HepG2 (cell line): Measurements from ENCODE around the gene PPP4R4. TPM values are rescaled to one million over a fixed set of nuclear protein-coding genes. Genes with fewer than 3 reads are reported as not detected.

ENCODE experiments used
- CBX1 ChIP-seq: IDR thresholded peaks from one replicate; pipeline ENCODE4 v1.6.1; 2016; ENCODE audit warnings: antibody characterized with exemption, low read depth
- DNMT1 ChIP-seq: sonication (generic); formaldehyde crosslinking; IDR thresholded peaks from 2 replicates; pipeline ENCODE4 v1.5.1; 2020; ENCODE audit warnings: mild to moderate bottlenecking, missing genetic modification reagents
- IKZF1 ChIP-seq: fragments of 450-650 bp; IDR thresholded peaks from 2 replicates; pipeline ENCODE4 v1.7.1; 2016
- KDM4B ChIP-seq: sonication (generic); formaldehyde crosslinking; IDR thresholded peaks from 2 replicates; pipeline ENCODE4 v1.4.0; 2020; ENCODE audit warnings: missing genetic modification reagents
- MTA1 ChIP-seq: sonication (generic); formaldehyde crosslinking; IDR thresholded peaks from 2 replicates; pipeline ENCODE4 v1.4.0; 2020; ENCODE audit warnings: missing genetic modification reagents, mild to moderate bottlenecking, borderline replicate concordance
- RFX5 ChIP-seq: IDR thresholded peaks from 2 replicates; pipeline ENCODE4 v1.6.1; 2011; ENCODE audit warnings: low read depth, low read length, improper control_type of control experiment
- SALL1 ChIP-seq: sonication (generic); formaldehyde crosslinking; IDR thresholded peaks from 2 replicates; pipeline ENCODE4 v1.8.0; 2022; ENCODE audit warnings: mild to moderate bottlenecking, missing genetic modification reagents
- SALL2 ChIP-seq: sonication (generic); formaldehyde crosslinking; IDR thresholded peaks from 2 replicates; pipeline ENCODE4 v1.8.1; 2023; ENCODE audit warnings: mild to moderate bottlenecking, missing genetic modification reagents, inconsistent platforms
- ZNF138 ChIP-seq: sonication (generic); formaldehyde crosslinking; IDR thresholded peaks from 2 replicates; pipeline ENCODE4 v1.5.0; 2020; ENCODE audit warnings: mild to moderate bottlenecking, low read depth, missing genetic modification reagents
- ZNF326 ChIP-seq: sonication (generic); formaldehyde crosslinking; IDR thresholded peaks from 2 replicates; pipeline ENCODE4 v1.4.0; 2020; ENCODE audit warnings: missing genetic modification reagents, borderline replicate concordance
- ZNF577 ChIP-seq: sonication (generic); formaldehyde crosslinking; IDR thresholded peaks from 2 replicates; pipeline ENCODE4 v1.4.0; 2020; ENCODE audit warnings: mild to moderate bottlenecking, low read depth, missing genetic modification reagents, borderline replicate concordance
- ZNF7 ChIP-seq: IDR thresholded peaks from 2 replicates; pipeline ENCODE4 v1.6.1; 2016; ENCODE audit warnings: missing biosample characterization, missing genetic modification reagents
- ZNF761 ChIP-seq: sonication (generic); formaldehyde crosslinking; conservative IDR thresholded peaks from 2 replicates; pipeline ENCODE4 v1.4.0; 2020; ENCODE audit warnings: mild to moderate bottlenecking, missing genetic modification reagents
- ZNF777 ChIP-seq: sonication (generic); formaldehyde crosslinking; IDR thresholded peaks from 2 replicates; pipeline ENCODE4 v1.4.0; 2020; ENCODE audit warnings: missing genetic modification reagents
- polyA plus RNA-seq, 8 experiments: library from polyadenylated mRNA; depleted of rRNA in 3 of 8; stranded (reverse) in 7 of 8; unstranded in 1 of 8; fragments of >200 nt; fragmentation: Illumina TruSeq in 4 of 8; extraction: Trizol in 4 of 8; gene quantifications; 2 replicates each; pipeline versions ENCODE4 v1.2.1 to v1.2.3, GENCODE V29; 2011 to 2016; ENCODE audit warnings: low read depth in 4 of 8, missing spikeins in 1 of 8, mixed read lengths in 1 of 8; ENCODE audit not compliant: insufficient read depth in 1 of 8
- total RNA-seq, 5 experiments: library from RNA; depleted of rRNA; stranded (reverse); fragments of >200 nt; fragmentation: Illumina TruSeq; extraction: Trizol; gene quantifications; 2 replicates each; pipeline ENCODE4 v1.2.3, GENCODE V29; 2016; ENCODE audit warnings: low read depth in 1 of 5
- TF ChIP-seq, protein P1 (sequence below): sonication (generic); formaldehyde crosslinking; IDR thresholded peaks from 2 replicates; pipeline ENCODE4 v1.4.0; 2020; ENCODE audit warnings: missing genetic modification reagents
- TF ChIP-seq, protein P2 (sequence below): sonication (generic); formaldehyde crosslinking; conservative IDR thresholded peaks from 2 replicates; pipeline ENCODE4 v1.8.1; 2023; ENCODE audit warnings: missing genetic modification reagents
- TF ChIP-seq, protein P3 (sequence below): sonication (generic); formaldehyde crosslinking; IDR thresholded peaks from 2 replicates; pipeline ENCODE4 v1.8.0; 2022; ENCODE audit warnings: mild to moderate bottlenecking, missing genetic modification reagents, moderate library complexity
- TF ChIP-seq, protein P4 (sequence below): sonication (generic); formaldehyde crosslinking; IDR thresholded peaks from 2 replicates; pipeline ENCODE4 v1.4.0; 2020; ENCODE audit warnings: low read depth, mild to moderate bottlenecking, missing genetic modification reagents
- TF ChIP-seq, protein P5 (sequence below): sonication (generic); formaldehyde crosslinking; IDR thresholded peaks from 2 replicates; pipeline ENCODE4 v1.8.0; 2022; ENCODE audit warnings: missing genetic modification reagents, mild to moderate bottlenecking, moderate library complexity, borderline replicate concordance
- TF ChIP-seq, protein P6 (sequence below): IDR thresholded peaks from 2 replicates; pipeline ENCODE4 v1.6.1; 2016; ENCODE audit warnings: mild to moderate bottlenecking

Gene PPP4R4
- total and polyA plus RNA-seq, 2 of the 13 experiments (the other 11 are each of a cell fraction or from before 2014, with no cell fraction given), result 9.5 to 19.8 TPM

DNA sequence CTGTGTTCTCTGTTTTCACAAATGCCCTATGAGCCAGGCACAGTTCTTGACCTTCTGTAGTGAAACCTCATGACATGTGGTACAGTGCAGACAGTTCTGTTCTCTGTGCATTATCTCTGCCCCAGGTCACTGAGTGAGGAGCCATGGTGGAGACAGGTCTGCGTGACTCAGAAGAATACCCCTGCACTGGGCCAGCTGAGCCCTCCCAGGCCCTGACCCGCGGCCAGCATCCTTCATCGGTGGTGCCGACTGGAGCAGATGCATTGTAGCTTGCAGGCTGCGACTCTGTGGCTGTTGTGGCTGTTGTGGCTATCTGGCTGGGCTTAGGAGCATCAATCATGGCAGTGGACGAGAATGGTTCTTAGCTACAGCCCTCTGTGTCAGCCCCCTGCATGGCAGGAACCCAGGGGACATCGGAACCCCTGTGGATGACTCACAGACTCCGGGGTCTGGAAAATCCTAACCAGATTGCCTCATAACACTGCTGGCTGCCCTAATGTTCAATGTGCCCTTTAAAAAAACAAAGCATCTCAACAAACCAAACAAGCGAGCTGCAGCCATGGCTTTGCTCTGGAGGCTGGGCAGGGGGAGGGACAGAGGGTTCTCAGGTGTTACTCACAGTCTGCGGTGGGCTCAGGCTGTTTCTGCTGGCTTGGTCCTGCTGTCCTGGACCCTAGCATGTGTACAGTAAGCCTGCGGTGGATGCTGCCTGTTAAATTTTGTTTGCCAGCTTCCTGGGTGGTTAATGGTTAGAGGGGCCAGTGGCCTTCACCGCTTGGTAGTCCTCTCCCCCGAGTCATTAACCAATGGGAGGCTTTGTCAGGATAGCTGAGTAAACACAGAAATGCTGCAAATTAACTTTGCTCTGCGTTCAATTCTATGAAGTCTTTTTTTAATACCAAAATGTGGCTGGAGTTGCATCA is 148.8 kb downstream of the PPP4R4 start, which contains the start of gene SERPINA6 (continued):
- TF ChIP-seq, protein P1, sequence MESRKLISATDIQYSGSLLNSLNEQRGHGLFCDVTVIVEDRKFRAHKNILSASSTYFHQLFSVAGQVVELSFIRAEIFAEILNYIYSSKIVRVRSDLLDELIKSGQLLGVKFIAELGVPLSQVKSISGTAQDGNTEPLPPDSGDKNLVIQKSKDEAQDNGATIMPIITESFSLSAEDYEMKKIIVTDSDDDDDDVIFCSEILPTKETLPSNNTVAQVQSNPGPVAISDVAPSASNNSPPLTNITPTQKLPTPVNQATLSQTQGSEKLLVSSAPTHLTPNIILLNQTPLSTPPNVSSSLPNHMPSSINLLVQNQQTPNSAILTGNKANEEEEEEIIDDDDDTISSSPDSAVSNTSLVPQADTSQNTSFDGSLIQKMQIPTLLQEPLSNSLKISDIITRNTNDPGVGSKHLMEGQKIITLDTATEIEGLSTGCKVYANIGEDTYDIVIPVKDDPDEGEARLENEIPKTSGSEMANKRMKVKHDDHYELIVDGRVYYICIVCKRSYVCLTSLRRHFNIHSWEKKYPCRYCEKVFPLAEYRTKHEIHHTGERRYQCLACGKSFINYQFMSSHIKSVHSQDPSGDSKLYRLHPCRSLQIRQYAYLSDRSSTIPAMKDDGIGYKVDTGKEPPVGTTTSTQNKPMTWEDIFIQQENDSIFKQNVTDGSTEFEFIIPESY (CRISPR knock-in tag), result no peak
- TF ChIP-seq, protein P2, sequence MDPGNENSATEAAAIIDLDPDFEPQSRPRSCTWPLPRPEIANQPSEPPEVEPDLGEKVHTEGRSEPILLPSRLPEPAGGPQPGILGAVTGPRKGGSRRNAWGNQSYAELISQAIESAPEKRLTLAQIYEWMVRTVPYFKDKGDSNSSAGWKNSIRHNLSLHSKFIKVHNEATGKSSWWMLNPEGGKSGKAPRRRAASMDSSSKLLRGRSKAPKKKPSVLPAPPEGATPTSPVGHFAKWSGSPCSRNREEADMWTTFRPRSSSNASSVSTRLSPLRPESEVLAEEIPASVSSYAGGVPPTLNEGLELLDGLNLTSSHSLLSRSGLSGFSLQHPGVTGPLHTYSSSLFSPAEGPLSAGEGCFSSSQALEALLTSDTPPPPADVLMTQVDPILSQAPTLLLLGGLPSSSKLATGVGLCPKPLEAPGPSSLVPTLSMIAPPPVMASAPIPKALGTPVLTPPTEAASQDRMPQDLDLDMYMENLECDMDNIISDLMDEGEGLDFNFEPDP (CRISPR knock-in tag), result no peak
- TF ChIP-seq, protein P3, sequence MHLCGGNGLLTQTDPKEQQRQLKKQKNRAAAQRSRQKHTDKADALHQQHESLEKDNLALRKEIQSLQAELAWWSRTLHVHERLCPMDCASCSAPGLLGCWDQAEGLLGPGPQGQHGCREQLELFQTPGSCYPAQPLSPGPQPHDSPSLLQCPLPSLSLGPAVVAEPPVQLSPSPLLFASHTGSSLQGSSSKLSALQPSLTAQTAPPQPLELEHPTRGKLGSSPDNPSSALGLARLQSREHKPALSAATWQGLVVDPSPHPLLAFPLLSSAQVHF (CRISPR knock-in tag), result 0 out of 2 replicates have a peak, but pooled peaks have one; percentile 9
- TF ChIP-seq, protein P4, sequence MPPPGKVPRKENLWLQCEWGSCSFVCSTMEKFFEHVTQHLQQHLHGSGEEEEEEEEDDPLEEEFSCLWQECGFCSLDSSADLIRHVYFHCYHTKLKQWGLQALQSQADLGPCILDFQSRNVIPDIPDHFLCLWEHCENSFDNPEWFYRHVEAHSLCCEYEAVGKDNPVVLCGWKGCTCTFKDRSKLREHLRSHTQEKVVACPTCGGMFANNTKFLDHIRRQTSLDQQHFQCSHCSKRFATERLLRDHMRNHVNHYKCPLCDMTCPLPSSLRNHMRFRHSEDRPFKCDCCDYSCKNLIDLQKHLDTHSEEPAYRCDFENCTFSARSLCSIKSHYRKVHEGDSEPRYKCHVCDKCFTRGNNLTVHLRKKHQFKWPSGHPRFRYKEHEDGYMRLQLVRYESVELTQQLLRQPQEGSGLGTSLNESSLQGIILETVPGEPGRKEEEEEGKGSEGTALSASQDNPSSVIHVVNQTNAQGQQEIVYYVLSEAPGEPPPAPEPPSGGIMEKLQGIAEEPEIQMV, result no peak
- TF ChIP-seq CBX1 (peak; percentile 31), ZNF326 (CRISPR knock-in tag) (no peak), SALL2 (no peak), DNMT1 (no peak), ZNF138 (no peak), IKZF1 (no peak), ZNF7 (CRISPR knock-in tag) (no peak), RFX5 (no peak), ZNF761 (CRISPR knock-in tag) (no peak), ZNF777 (CRISPR knock-in tag) (no peak), MTA1 (0 out of 2 replicates have a peak, but pooled peaks have one; percentile 49), ZNF577 (CRISPR knock-in tag) (no peak), KDM4B (CRISPR knock-in tag) (no peak), SALL1 (CRISPR knock-in tag) (peak; percentile 57)
- TF ChIP-seq, protein P5, sequence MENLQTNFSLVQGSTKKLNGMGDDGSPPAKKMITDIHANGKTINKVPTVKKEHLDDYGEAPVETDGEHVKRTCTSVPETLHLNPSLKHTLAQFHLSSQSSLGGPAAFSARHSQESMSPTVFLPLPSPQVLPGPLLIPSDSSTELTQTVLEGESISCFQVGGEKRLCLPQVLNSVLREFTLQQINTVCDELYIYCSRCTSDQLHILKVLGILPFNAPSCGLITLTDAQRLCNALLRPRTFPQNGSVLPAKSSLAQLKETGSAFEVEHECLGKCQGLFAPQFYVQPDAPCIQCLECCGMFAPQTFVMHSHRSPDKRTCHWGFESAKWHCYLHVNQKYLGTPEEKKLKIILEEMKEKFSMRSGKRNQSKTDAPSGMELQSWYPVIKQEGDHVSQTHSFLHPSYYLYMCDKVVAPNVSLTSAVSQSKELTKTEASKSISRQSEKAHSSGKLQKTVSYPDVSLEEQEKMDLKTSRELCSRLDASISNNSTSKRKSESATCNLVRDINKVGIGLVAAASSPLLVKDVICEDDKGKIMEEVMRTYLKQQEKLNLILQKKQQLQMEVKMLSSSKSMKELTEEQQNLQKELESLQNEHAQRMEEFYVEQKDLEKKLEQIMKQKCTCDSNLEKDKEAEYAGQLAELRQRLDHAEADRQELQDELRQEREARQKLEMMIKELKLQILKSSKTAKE, result peak; percentile 65; the same call in 1 of the 2 replicates
- TF ChIP-seq, protein P6, sequence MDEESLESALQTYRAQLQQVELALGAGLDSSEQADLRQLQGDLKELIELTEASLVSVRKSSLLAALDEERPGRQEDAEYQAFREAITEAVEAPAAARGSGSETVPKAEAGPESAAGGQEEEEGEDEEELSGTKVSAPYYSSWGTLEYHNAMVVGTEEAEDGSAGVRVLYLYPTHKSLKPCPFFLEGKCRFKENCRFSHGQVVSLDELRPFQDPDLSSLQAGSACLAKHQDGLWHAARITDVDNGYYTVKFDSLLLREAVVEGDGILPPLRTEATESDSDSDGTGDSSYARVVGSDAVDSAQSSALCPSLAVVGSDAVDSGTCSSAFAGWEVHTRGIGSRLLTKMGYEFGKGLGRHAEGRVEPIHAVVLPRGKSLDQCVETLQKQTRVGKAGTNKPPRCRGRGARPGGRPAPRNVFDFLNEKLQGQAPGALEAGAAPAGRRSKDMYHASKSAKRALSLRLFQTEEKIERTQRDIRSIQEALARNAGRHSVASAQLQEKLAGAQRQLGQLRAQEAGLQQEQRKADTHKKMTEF (CRISPR knock-in tag), result peak; percentile 76
